Ascending aorta (tissue), 2 donors: ENCODE data around the gene XYLT1. TPM values are rescaled to one million over a fixed set of nuclear protein-coding genes. Genes with fewer than 3 reads are reported as not detected.
"Not testable (repeated sequence)": the region's sequence is repeated elsewhere in the genome, so short reads cannot be mapped to it uniquely, and the experiment has no call there.

Experiments used
- DNase-seq, 2 donors: peaks; one replicate each; pipeline ENCODE4 v3.0.0-alpha.2; 2019; ENCODE audit warnings: low spot score in 2 of 2
- H3K27ac ChIP-seq, 2 donors: fragments of 200-600 bp; sonication (generic); one replicate each; pipeline ENCODE4 v1.5.1; 2016 to 2017; ENCODE audit warnings: mild to moderate bottlenecking in 1 of 2
- H3K27me3 ChIP-seq: fragments of 200-600 bp; sonication (generic); one replicate; pipeline ENCODE4 v1.5.1; 2017
- H3K36me3 ChIP-seq, 2 donors: fragments of 200-600 bp; sonication (generic); one replicate each; pipeline ENCODE4 v1.5.1; 2016
- H3K4me1 ChIP-seq, 2 donors: fragments of 200-600 bp; sonication (generic); one replicate each; pipeline ENCODE4 v1.5.1; 2016 to 2017; ENCODE audit warnings: mild to moderate bottlenecking in 1 of 2
- H3K4me3 ChIP-seq, 2 donors: fragments of 200-600 bp; sonication (generic); one replicate each; pipeline ENCODE4 v1.5.1; 2016 to 2017; ENCODE audit warnings: mild to moderate bottlenecking in 1 of 2
- H3K9me3 ChIP-seq, 2 donors: fragments of 200-600 bp; sonication (generic); one replicate each; pipeline ENCODE4 v1.5.1; 2016
- intact Hi-C: fragments of 100-400 bp; cut with DNase I; formaldehyde crosslinking; loops from one replicate; pipeline ENCODE4 v1.15.1; 2023
- total RNA-seq: library from RNA; depleted of rRNA; stranded (reverse); fragments of >200 nt; gene quantifications from one replicate; pipeline ENCODE4 v1.1.0, GENCODE V29; 2016
- TF ChIP-seq, protein P1 (sequence below), 3 experiments: fragments of 200-600 bp in 2 of 3; fragments of 450-650 bp in 1 of 3; sonication (generic) in 2 of 3; IDR thresholded peaks; one replicate each; pipeline ENCODE4 v1.5.1; 2016 to 2019; ENCODE audit warnings: antibody characterized with exemption in 3 of 3, mild to moderate bottlenecking in 1 of 3, moderate library complexity in 1 of 3

Gene XYLT1
- total RNA-seq, 1 donor from 2014 or later, result 6.7 TPM

DNA sequence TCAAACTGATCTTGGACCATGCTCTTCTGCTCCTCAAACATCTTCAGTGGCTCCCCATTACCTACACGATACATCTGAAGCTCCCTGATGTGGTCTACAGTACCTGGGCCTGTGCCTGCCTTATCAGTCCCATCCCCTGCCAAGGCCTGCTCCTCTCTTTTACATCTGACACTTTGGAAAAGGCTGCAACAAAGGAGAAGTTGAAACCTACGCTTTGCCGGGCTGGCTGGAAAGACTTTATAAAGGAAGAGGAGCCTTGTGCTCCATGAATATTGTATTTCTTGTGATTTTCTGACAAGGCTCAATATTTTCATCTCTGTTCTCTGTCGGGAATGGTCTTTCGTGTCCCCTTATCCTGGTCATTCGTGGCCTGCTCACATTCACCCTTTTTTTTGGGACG lies 132.5 kb downstream of the XYLT1 start:
- peaks cover 0 to 23% of the 10 kb centered on the region in 2 donors for H3K4me1 ChIP-seq
- no peaks in the 10 kb centered on the region for H3K27me3 ChIP-seq
- H3K9me3 ChIP-seq, result no peaks in the 10 kb centered on the region
- H3K36me3 ChIP-seq, result no peaks in the 10 kb centered on the region
- no peak overlapping the region for H3K27ac ChIP-seq
- intact Hi-C loops, result loop anchor here (10.0 kb wide), 1 partner anchor 1457 kb away; the partner anchor contains the start of gene RPS15A
- TF ChIP-seq, protein P1, sequence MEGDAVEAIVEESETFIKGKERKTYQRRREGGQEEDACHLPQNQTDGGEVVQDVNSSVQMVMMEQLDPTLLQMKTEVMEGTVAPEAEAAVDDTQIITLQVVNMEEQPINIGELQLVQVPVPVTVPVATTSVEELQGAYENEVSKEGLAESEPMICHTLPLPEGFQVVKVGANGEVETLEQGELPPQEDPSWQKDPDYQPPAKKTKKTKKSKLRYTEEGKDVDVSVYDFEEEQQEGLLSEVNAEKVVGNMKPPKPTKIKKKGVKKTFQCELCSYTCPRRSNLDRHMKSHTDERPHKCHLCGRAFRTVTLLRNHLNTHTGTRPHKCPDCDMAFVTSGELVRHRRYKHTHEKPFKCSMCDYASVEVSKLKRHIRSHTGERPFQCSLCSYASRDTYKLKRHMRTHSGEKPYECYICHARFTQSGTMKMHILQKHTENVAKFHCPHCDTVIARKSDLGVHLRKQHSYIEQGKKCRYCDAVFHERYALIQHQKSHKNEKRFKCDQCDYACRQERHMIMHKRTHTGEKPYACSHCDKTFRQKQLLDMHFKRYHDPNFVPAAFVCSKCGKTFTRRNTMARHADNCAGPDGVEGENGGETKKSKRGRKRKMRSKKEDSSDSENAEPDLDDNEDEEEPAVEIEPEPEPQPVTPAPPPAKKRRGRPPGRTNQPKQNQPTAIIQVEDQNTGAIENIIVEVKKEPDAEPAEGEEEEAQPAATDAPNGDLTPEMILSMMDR (IDR thresholded peaks at IDR 0.05), result no peak
- no peak overlapping the region for H3K4me3 ChIP-seq
- no peak for DNase-seq

- DNase-seq, result no peak
- peak overlapping the region; percentile 54 to 62 for H3K27ac ChIP-seq
- TF ChIP-seq, protein P1 (IDR thresholded peaks at IDR 0.05), result no peak
- no peak overlapping the region for H3K4me3 ChIP-seq
- no peaks in the 10 kb centered on the region for H3K36me3 ChIP-seq
- peaks cover 0 to 23% of the 10 kb centered on the region in 2 donors for H3K4me1 ChIP-seq
- intact Hi-C loops, result loop anchor here (10.0 kb wide), 1 partner anchor 1458 kb away; the partner anchor contains the start of gene RPS15A
- H3K9me3 ChIP-seq, result no peaks in the 10 kb centered on the region
- H3K27me3 ChIP-seq, result no peaks in the 10 kb centered on the region
Observed at GRCh38 chr16:17336530-17336900, 134.2 kb downstream of the XYLT1 start.

GRCh38 chr16:17335826-17336529 lies 134.8 kb downstream of the XYLT1 start:
- H3K4me1 ChIP-seq, result peaks cover 0 to 25% of the 10 kb centered on the region in 2 donors
- no peaks in the 10 kb centered on the region for H3K27me3 ChIP-seq
- TF ChIP-seq, protein P1 (IDR thresholded peaks at IDR 0.05), result no peak
- no peak overlapping the region for H3K4me3 ChIP-seq
- intact Hi-C loops, result loop anchor here (2.0 to 10.0 kb wide), 3 partner anchors 61 to 1459 kb away; partner anchors contain the start of gene RPS15A
- no peaks in the 10 kb centered on the region for H3K9me3 ChIP-seq
- no peak for DNase-seq
- no peaks in the 10 kb centered on the region for H3K36me3 ChIP-seq
- peak overlapping the region; percentile 54 to 62 for H3K27ac ChIP-seq

- H3K36me3 ChIP-seq, DNase-seq, H3K27me3 ChIP-seq, H3K9me3 ChIP-seq, H3K4me3 ChIP-seq: not testable (repeated sequence)
- Histone ChIP-seq H3K4me1 (peaks cover 2 to 25% of the 10 kb centered on the region in 2 donors), H3K27ac (peak overlapping the region; percentile 54 to 62)
- intact Hi-C loops, result loop anchor here (2.0 to 10.0 kb wide), 3 partner anchors 61 to 1459 kb away; partner anchors contain the start of gene RPS15A
Observed at GRCh38 chr16:17335406-17335805, 135.4 kb downstream of the XYLT1 start.

GRCh38 chr16:17334096-17334495 lies 136.7 kb downstream of the XYLT1 start:
- H3K4me3 ChIP-seq, result no peak overlapping the region
- intact Hi-C loops, result loop anchor here (2.0 to 10.0 kb wide), 3 partner anchors 63 to 1461 kb away; partner anchors contain the start of gene RPS15A
- peak overlapping the region; percentile 62 to 74 for H3K27ac ChIP-seq
- peak; percentile 45 to 88 for DNase-seq
- H3K27me3 ChIP-seq, result no peaks in the 10 kb centered on the region
- no peaks in the 10 kb centered on the region for H3K9me3 ChIP-seq
- peaks cover 2 to 29% of the 10 kb centered on the region in 2 donors for H3K4me1 ChIP-seq
- no peaks in the 10 kb centered on the region for H3K36me3 ChIP-seq
- TF ChIP-seq, protein P1 (IDR thresholded peaks at IDR 0.05), result no peak

- H3K27ac ChIP-seq, result peak overlapping the region; percentile 62 to 74
- TF ChIP-seq, protein P1 (IDR thresholded peaks at IDR 0.05), result no peak
- H3K4me1 ChIP-seq, result peaks cover 2 to 31% of the 10 kb centered on the region in 2 donors
- DNase-seq, result no peak
- H3K27me3 ChIP-seq, result no peaks in the 10 kb centered on the region
- no peak overlapping the region for H3K4me3 ChIP-seq
- intact Hi-C loops, result loop anchor here (10.0 kb wide), 1 partner anchor 1462 kb away; the partner anchor contains the start of gene RPS15A
- no peaks in the 10 kb centered on the region for H3K36me3 ChIP-seq
- H3K9me3 ChIP-seq, result no peaks in the 10 kb centered on the region
Observed at GRCh38 chr16:17333229-17333628, 137.5 kb downstream of the XYLT1 start.
